Trophoblast cell (in vitro differentiated cells and primary cell): ENCODE data around the gene VPS8.
A peak's percentile ranks its signal among the peaks of the same experiment; 100 is the strongest.

ENCODE experiments used
- DNase-seq, 2 donors: peaks; one replicate each; pipeline ENCODE4 v3.0.0-alpha.2; 2016
- H2AFZ ChIP-seq: 2 replicates; pipeline ENCODE4 v1.6.1; 2013; ENCODE audit warnings: low read length, moderate library complexity, mild to moderate bottlenecking; ENCODE audit not compliant: insufficient read depth, poor library complexity
- H2AK5ac ChIP-seq: 2 replicates; pipeline ENCODE4 v1.6.1; 2013; ENCODE audit warnings: mild to moderate bottlenecking, low read length
- H2BK120ac ChIP-seq: 2 replicates; pipeline ENCODE4 v1.6.1; 2013; ENCODE audit warnings: low read length, mild to moderate bottlenecking, moderate library complexity; ENCODE audit not compliant: insufficient read depth, poor library complexity
- H2BK12ac ChIP-seq: 2 replicates; pipeline ENCODE4 v1.6.1; 2013; ENCODE audit warnings: mild to moderate bottlenecking, low read length, moderate library complexity
- H2BK5ac ChIP-seq: 2 replicates; pipeline ENCODE4 v1.6.1; 2013; ENCODE audit warnings: low read length, low read depth, moderate library complexity, mild to moderate bottlenecking; ENCODE audit not compliant: poor library complexity
- H3K14ac ChIP-seq: 2 replicates; pipeline ENCODE4 v1.6.1; 2013; ENCODE audit warnings: mild to moderate bottlenecking, low read length
- H3K18ac ChIP-seq: 2 replicates; pipeline ENCODE4 v1.6.1; 2013; ENCODE audit warnings: mild to moderate bottlenecking, low read length
- H3K23ac ChIP-seq: 2 replicates; pipeline ENCODE4 v1.6.1; 2013; ENCODE audit warnings: low read length
- H3K27ac ChIP-seq: 2 replicates; pipeline ENCODE4 v1.5.1; 2013; ENCODE audit warnings: low read depth, mild to moderate bottlenecking, inconsistent platforms, low read length, moderate library complexity
- H3K27me3 ChIP-seq: 2 replicates; pipeline ENCODE4 v1.6.1; 2013; ENCODE audit warnings: inconsistent platforms, mild to moderate bottlenecking, low read length, moderate library complexity; ENCODE audit not compliant: insufficient read depth
- H3K36me3 ChIP-seq, 2 experiments: 1 replicate in 1 of 2; 2 replicates in 1 of 2; pipeline ENCODE4 v1.6.1; 2013; ENCODE audit warnings: low read length in 2 of 2, mild to moderate bottlenecking in 2 of 2, moderate library complexity in 1 of 2; ENCODE audit not compliant: insufficient read depth in 2 of 2, control insufficient read depth in 1 of 2
- H3K4ac ChIP-seq: 2 replicates; pipeline ENCODE4 v1.6.1; 2013; ENCODE audit warnings: low read depth, mild to moderate bottlenecking, low read length, moderate library complexity
- H3K4me1 ChIP-seq, 2 experiments: 1 replicate in 1 of 2; 2 replicates in 1 of 2; pipeline ENCODE4 v1.6.1; 2013; ENCODE audit warnings: low read length in 2 of 2, mild to moderate bottlenecking in 2 of 2, moderate library complexity in 1 of 2; ENCODE audit not compliant: insufficient read depth in 2 of 2, control insufficient read depth in 1 of 2
- H3K4me2 ChIP-seq: 2 replicates; pipeline ENCODE4 v1.6.1; 2013; ENCODE audit warnings: inconsistent platforms, mild to moderate bottlenecking, low read length, moderate library complexity
- H3K4me3 ChIP-seq: 2 replicates; pipeline ENCODE4 v1.5.1; 2013; ENCODE audit warnings: mild to moderate bottlenecking, low read depth, low read length, inconsistent platforms
- H3K79me1 ChIP-seq: one replicate; pipeline ENCODE4 v1.6.1; 2013; ENCODE audit warnings: low read length
- H3K79me2 ChIP-seq: 2 replicates; pipeline ENCODE4 v1.6.1; 2013; ENCODE audit warnings: low read length, mild to moderate bottlenecking; ENCODE audit not compliant: control insufficient read depth, insufficient read depth, poor library complexity
- H3K9ac ChIP-seq: 2 replicates; pipeline ENCODE4 v1.6.1; 2013; ENCODE audit warnings: mild to moderate bottlenecking, low read length
- H3K9me3 ChIP-seq: 2 replicates; pipeline ENCODE4 v1.6.1; 2013; ENCODE audit warnings: low read depth, mild to moderate bottlenecking, control low read depth, inconsistent platforms, low read length; ENCODE audit not compliant: insufficient read depth
- H4K12ac ChIP-seq: 2 replicates; pipeline ENCODE4 v1.6.1; 2013; ENCODE audit warnings: low read depth, mild to moderate bottlenecking, low read length, moderate library complexity
- H4K8ac ChIP-seq: 2 replicates; pipeline ENCODE4 v1.6.1; 2013; ENCODE audit warnings: low read depth, mild to moderate bottlenecking, low read length, moderate library complexity
- H4K91ac ChIP-seq: one replicate; pipeline ENCODE4 v1.6.1; 2013; ENCODE audit warnings: low read depth, mild to moderate bottlenecking, low read length, moderate library complexity
- WGBS: extraction: QIAGEN DNeasy Blood & Tissue Kit; methylation state at CpG from one replicate; pipeline ENCODE4 v1.1.7; 2013; ENCODE audit warnings: missing lambda C conversion rate; ENCODE audit not compliant: insufficient read length, insufficient coverage; ENCODE audit errors: extremely low coverage; 5-methylcytosine and 5-hydroxymethylcytosine counted together

Gene VPS8

GRCh38 chr3:185082829-185083228, 270.9 kb downstream of the VPS8 start:
- Histone ChIP-seq H3K36me3 (no peaks in the 10 kb centered on the region), H3K4me1 (peaks cover 3 to 4% of the 10 kb centered on the region in 2 experiments), H4K12ac (no peak overlapping the region), H2AFZ (no peak overlapping the region), H4K8ac (no peak overlapping the region), H2BK120ac (no peak overlapping the region), H2AK5ac (no peak overlapping the region), H3K18ac (no peak overlapping the region), H2BK5ac (no peak overlapping the region), H3K4me2 (no peak overlapping the region), H2BK12ac (no peak overlapping the region), H4K91ac (no peak overlapping the region), H3K27me3 (no peaks in the 10 kb centered on the region), H3K14ac (no peak overlapping the region), H3K27ac (no peak overlapping the region), H3K23ac (no peak overlapping the region), H3K9me3 (no peaks in the 10 kb centered on the region), H3K9ac (no peak overlapping the region), H3K79me1 (no peaks in the 10 kb centered on the region), H3K79me2 (no peaks in the 10 kb centered on the region), H3K4me3 (no peak overlapping the region), H3K4ac (no peak overlapping the region)
- WGBS, result no CpG with 5 or more reads among the region's 14 CpGs
- no peak for DNase-seq

- H3K9me3 ChIP-seq, result no peaks in the 10 kb centered on the region
- no peaks in the 10 kb centered on the region for H3K79me1 ChIP-seq
- peaks cover 3 to 4% of the 10 kb centered on the region in 2 experiments for H3K4me1 ChIP-seq
- no peak overlapping the region for H2BK12ac ChIP-seq
- H3K14ac ChIP-seq, result no peak overlapping the region
- H3K9ac ChIP-seq, result no peak overlapping the region
- WGBS, result no CpG with 5 or more reads among the region's 5 CpGs
- no peaks in the 10 kb centered on the region for H3K79me2 ChIP-seq
- no peak overlapping the region for H3K4me3 ChIP-seq
- no peak for DNase-seq
- no peak overlapping the region for H2AK5ac ChIP-seq
- H2BK5ac ChIP-seq, result no peak overlapping the region
- no peak overlapping the region for H3K4me2 ChIP-seq
- H3K36me3 ChIP-seq, result no peaks in the 10 kb centered on the region
- no peak overlapping the region for H3K23ac ChIP-seq
- no peak overlapping the region for H4K8ac ChIP-seq
- H4K12ac ChIP-seq, result no peak overlapping the region
- no peak overlapping the region for H2BK120ac ChIP-seq
- H2AFZ ChIP-seq, result no peak overlapping the region
- no peak overlapping the region for H4K91ac ChIP-seq
- no peaks in the 10 kb centered on the region for H3K27me3 ChIP-seq
- H3K18ac ChIP-seq, result no peak overlapping the region
- no peak overlapping the region for H3K4ac ChIP-seq
- no peak overlapping the region for H3K27ac ChIP-seq
Measured at GRCh38 chr3:185084402-185084801, 272.4 kb downstream of the VPS8 start.

DNA sequence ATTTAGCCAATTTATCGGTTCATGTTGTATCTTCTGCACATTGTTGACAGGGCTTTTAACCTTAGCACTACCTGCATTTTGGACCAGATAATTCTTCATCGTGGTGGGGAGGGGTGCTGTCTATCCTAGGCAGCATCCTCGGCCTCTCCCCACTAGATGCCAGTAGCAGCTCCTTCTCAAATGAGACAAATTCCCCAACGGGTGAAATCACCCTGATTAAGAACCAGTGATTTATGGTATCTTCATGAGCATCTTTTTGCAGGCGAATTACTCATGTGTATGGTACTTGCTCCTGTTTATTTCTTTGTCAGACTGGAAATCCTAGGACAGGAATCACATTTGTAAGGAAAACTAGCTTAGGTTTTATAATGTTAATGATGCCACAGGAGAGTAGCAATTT, 272.9 kb downstream of the VPS8 start:
- H3K9ac ChIP-seq, result no peak overlapping the region
- no peak overlapping the region for H2BK5ac ChIP-seq
- no peaks in the 10 kb centered on the region for H3K79me2 ChIP-seq
- H3K79me1 ChIP-seq, result no peaks in the 10 kb centered on the region
- no peak overlapping the region for H3K4me3 ChIP-seq
- H3K9me3 ChIP-seq, result no peaks in the 10 kb centered on the region
- H3K27ac ChIP-seq, result no peak overlapping the region
- no peak overlapping the region for H2BK120ac ChIP-seq
- H3K27me3 ChIP-seq, result no peaks in the 10 kb centered on the region
- H4K91ac ChIP-seq, result no peak overlapping the region
- no peak overlapping the region for H3K4me2 ChIP-seq
- H2AFZ ChIP-seq, result no peak overlapping the region
- H3K23ac ChIP-seq, result no peak overlapping the region
- H2AK5ac ChIP-seq, result no peak overlapping the region
- no peak overlapping the region for H4K8ac ChIP-seq
- H3K36me3 ChIP-seq, result no peaks in the 10 kb centered on the region
- WGBS, result no CpG with 5 or more reads among the region's 5 CpGs
- no peak overlapping the region for H3K14ac ChIP-seq
- peaks cover 3 to 4% of the 10 kb centered on the region in 2 experiments for H3K4me1 ChIP-seq
- no peak overlapping the region for H3K4ac ChIP-seq
- H4K12ac ChIP-seq, result no peak overlapping the region
- DNase-seq, result peak in 1 of 2 donors; percentile 30
- H3K18ac ChIP-seq, result no peak overlapping the region
- H2BK12ac ChIP-seq, result no peak overlapping the region

DNA sequence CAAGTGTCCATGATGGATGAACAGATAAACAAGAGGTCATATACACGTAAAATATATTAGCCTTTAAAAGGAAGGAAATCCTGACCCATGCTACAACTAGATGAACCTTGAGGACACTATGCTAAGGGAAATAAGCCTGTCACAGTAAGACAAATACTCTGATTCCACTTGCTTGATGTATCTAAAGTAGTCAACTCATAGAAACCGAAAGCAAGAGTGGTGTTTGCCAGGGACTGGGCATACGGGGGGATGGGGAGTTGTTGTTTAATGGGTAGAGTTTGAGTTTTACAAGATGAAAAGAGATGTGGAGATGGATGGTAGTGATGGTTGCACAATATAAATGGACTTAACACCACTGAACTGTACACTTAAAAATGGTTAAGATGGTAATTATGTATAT, 275.5 kb downstream of the VPS8 start:
- no peak overlapping the region for H4K91ac ChIP-seq
- WGBS, result 100% methylated on average over 1 of the region's 3 CpGs
- H4K12ac ChIP-seq, result no peak overlapping the region
- no peak overlapping the region for H2AK5ac ChIP-seq
- no peak overlapping the region for H2BK120ac ChIP-seq
- H3K14ac ChIP-seq, result no peak overlapping the region
- no peak overlapping the region for H4K8ac ChIP-seq
- H3K23ac ChIP-seq, result no peak overlapping the region
- H2BK12ac ChIP-seq, result no peak overlapping the region
- no peaks in the 10 kb centered on the region for H3K79me2 ChIP-seq
- no peak overlapping the region for H3K4me3 ChIP-seq
- no peaks in the 10 kb centered on the region for H3K36me3 ChIP-seq
- H3K4me1 ChIP-seq, result peaks cover 3 to 4% of the 10 kb centered on the region in 2 experiments
- no peaks in the 10 kb centered on the region for H3K79me1 ChIP-seq
- no peak overlapping the region for H3K4ac ChIP-seq
- no peak overlapping the region for H3K4me2 ChIP-seq
- no peak overlapping the region for H3K9ac ChIP-seq
- no peak overlapping the region for H2BK5ac ChIP-seq
- H3K27me3 ChIP-seq, result no peaks in the 10 kb centered on the region
- no peak for DNase-seq
- no peak overlapping the region for H2AFZ ChIP-seq
- no peak overlapping the region for H3K27ac ChIP-seq
- H3K9me3 ChIP-seq, result no peaks in the 10 kb centered on the region
- H3K18ac ChIP-seq, result no peak overlapping the region
